Adrenal gland (tissue), 5 donors: ENCODE results near the gene AP2A2.

Experiments
- POLR2A ChIP-seq, 2 donors: fragments of 450-650 bp; IDR thresholded peaks; one replicate each; pipeline ENCODE4 v1.6.1; 2017; ENCODE audit warnings: antibody characterized with exemption in 2 of 2, mild to moderate bottlenecking in 2 of 2, moderate library complexity in 1 of 2
- TF ChIP-seq, protein P1 (sequence below), 6 experiments: fragments of 450-650 bp in 4 of 6; fragments of 200-600 bp in 2 of 6; sonication (generic) in 1 of 6; IDR thresholded peaks; 1 replicate in 5 of 6; 2 replicates in 1 of 6; pipeline versions ENCODE4 v1.5.1 to v1.8.0; 2016 to 2021; ENCODE audit warnings: antibody characterized with exemption in 6 of 6, mild to moderate bottlenecking in 2 of 6, moderate library complexity in 1 of 6
- donor health status: DM: no; HTN: no; CAD: no.

- TF ChIP-seq, protein P1, sequence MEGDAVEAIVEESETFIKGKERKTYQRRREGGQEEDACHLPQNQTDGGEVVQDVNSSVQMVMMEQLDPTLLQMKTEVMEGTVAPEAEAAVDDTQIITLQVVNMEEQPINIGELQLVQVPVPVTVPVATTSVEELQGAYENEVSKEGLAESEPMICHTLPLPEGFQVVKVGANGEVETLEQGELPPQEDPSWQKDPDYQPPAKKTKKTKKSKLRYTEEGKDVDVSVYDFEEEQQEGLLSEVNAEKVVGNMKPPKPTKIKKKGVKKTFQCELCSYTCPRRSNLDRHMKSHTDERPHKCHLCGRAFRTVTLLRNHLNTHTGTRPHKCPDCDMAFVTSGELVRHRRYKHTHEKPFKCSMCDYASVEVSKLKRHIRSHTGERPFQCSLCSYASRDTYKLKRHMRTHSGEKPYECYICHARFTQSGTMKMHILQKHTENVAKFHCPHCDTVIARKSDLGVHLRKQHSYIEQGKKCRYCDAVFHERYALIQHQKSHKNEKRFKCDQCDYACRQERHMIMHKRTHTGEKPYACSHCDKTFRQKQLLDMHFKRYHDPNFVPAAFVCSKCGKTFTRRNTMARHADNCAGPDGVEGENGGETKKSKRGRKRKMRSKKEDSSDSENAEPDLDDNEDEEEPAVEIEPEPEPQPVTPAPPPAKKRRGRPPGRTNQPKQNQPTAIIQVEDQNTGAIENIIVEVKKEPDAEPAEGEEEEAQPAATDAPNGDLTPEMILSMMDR (IDR thresholded peaks at IDR 0.05): no peak
- no peak for TF ChIP-seq POLR2A (IDR thresholded peaks at IDR 0.05)
These were observed 31.7 kb downstream of the AP2A2 start for GRCh38 chr11:957212-957920.
